ENCODE data around the gene SLC2A8. TPM values are rescaled to one million over a fixed set of nuclear protein-coding genes. Genes with fewer than 3 reads are reported as not detected.
A peak's percentile ranks its signal among the peaks of the same experiment; 100 is the strongest.

SLC2A8 gene
- total RNA-seq, 1 donor from 2014 or later: 3.9 TPM

DNA sequence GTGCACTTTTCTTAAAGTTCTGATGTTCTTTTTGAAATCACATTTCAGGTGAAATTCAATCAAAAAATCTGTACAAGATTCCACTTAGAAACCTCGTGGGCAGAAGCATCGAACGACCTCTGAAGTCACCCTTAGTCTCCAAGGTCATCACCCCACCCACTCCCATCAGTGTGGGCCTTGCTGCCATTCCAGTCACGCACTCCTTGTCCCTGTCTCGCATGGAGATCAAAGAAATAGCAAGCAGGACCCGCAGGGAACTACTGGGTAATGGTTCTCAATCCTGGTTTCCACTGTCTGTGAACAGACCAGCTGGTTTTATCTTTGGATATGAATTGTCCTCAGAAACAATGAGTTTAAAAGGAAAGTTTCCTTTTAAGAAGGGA lies 8.1 kb upstream of the SLC2A8 start:
- peak; percentile 64 for DNase-seq
- intact Hi-C loops (cut with micrococcal nuclease): loop anchor here (1.0 to 2.0 kb wide), 3 partner anchors 7 to 384 kb away; no protein-coding TSS in a partner anchor
- no peaks in the 10 kb centered on the region for H3K9me3 Mint-ChIP-seq
- peak overlapping the region; percentile 62 for H3K4me3 Mint-ChIP-seq
- peak overlapping the region; percentile 78 for H3K27ac Mint-ChIP-seq
- peaks cover 27% of the 10 kb centered on the region for H3K4me1 Mint-ChIP-seq
- H3K36me3 Mint-ChIP-seq (ENCODE audit: low read depth): no peaks in the 10 kb centered on the region
- H3K27me3 Mint-ChIP-seq: peaks cover 65% of the 10 kb centered on the region

GRCh38 chr9:127389381-127390247 lies 7.4 kb upstream of the SLC2A8 start:
- no peak for DNase-seq
- H3K27me3 Mint-ChIP-seq: peaks cover 65% of the 10 kb centered on the region

GRCh38 chr9:127390248-127390545 lies 6.8 kb upstream of the SLC2A8 start:
- intact Hi-C loops (cut with micrococcal nuclease): no loop called here
- H3K4me3 Mint-ChIP-seq: no peak overlapping the region

More at GRCh38 chr9:127389381-127390247, 7.4 kb upstream of the SLC2A8 start:
- no peak overlapping the region for H3K4me3 Mint-ChIP-seq
- no peaks in the 10 kb centered on the region for H3K36me3 Mint-ChIP-seq (ENCODE audit: low read depth)
- peaks cover 27% of the 10 kb centered on the region for H3K4me1 Mint-ChIP-seq
- intact Hi-C loops (cut with micrococcal nuclease): loop anchor here (2.0 kb wide), 1 partner anchor 385 kb away; no protein-coding TSS in a partner anchor
- no peak overlapping the region for H3K27ac Mint-ChIP-seq
- no peaks in the 10 kb centered on the region for H3K9me3 Mint-ChIP-seq

DNA sequence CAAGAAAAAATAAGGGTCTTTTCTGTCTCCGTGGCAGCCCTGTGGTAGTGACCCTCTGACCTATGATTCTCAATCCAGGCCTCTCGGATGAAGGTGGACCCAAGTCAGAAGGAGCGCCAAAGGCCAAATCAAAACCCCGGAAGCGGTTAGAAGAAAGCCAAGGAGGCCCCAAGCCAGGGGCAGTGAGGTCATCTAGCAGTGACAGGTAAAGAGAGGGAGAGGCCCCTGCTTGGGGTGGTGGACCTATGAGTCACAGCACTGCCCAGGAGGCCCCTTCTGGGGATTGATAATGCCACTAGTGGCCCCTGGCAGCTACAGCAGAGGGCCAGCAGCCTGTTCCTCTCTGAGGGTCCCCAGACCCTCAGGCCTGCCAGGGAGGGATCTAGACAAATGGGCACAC lies 6.4 kb upstream of the SLC2A8 start:
- peak overlapping the region; percentile 25 for H3K27ac Mint-ChIP-seq
- H3K4me3 Mint-ChIP-seq: no peak overlapping the region
- no peaks in the 10 kb centered on the region for H3K36me3 Mint-ChIP-seq (ENCODE audit: low read depth)
- DNase-seq: peak; percentile 60
- peaks cover 65% of the 10 kb centered on the region for H3K27me3 Mint-ChIP-seq
- intact Hi-C loops (cut with micrococcal nuclease): no loop called here
- H3K9me3 Mint-ChIP-seq: no peaks in the 10 kb centered on the region
- peaks cover 28% of the 10 kb centered on the region for H3K4me1 Mint-ChIP-seq

More at GRCh38 chr9:127390248-127390545, 6.8 kb upstream of the SLC2A8 start:
- Mint-ChIP-seq H3K27me3 (peaks cover 65% of the 10 kb centered on the region), H3K27ac (no peak overlapping the region), H3K4me1 (peaks cover 27% of the 10 kb centered on the region), H3K9me3 (no peaks in the 10 kb centered on the region), H3K36me3 (ENCODE audit: low read depth) (no peaks in the 10 kb centered on the region)
- no peak for DNase-seq

DNA sequence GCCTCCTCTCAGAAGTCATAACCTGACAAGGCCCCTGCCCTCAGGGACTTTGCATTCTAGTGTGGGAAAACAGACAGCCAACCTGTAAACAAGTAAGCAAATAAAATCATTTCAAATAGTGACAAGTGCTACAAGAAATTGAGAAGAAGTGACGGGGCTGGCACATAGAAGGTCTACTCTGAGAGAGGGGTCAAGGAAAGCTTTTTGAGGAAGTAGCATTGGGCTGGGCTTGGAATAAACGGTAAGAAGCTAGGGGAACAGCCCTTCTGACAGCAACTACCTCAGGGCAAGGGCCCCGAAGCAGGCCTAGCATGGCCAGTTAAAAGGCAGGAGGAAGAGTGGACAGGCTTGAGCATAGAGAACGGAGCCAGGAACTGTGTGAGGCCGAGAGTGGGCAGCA lies 4.8 kb upstream of the SLC2A8 start:
- Mint-ChIP-seq H3K4me1 (peaks cover 31% of the 10 kb centered on the region), H3K36me3 (ENCODE audit: low read depth) (no peaks in the 10 kb centered on the region), H3K9me3 (no peaks in the 10 kb centered on the region), H3K27ac (no peak overlapping the region), H3K27me3 (peaks cover 58% of the 10 kb centered on the region), H3K4me3 (no peak overlapping the region)
- intact Hi-C loops (cut with micrococcal nuclease): no loop called here
- DNase-seq: no peak

GRCh38 chr9:127392976-127393375 lies 4.0 kb upstream of the SLC2A8 start:
- Mint-ChIP-seq H3K27ac (no peak overlapping the region), H3K27me3 (peaks cover 59% of the 10 kb centered on the region), H3K4me3 (no peak overlapping the region), H3K36me3 (ENCODE audit: low read depth) (no peaks in the 10 kb centered on the region), H3K4me1 (peaks cover 28% of the 10 kb centered on the region), H3K9me3 (no peaks in the 10 kb centered on the region)
- DNase-seq: no peak
- intact Hi-C loops (cut with micrococcal nuclease): no loop called here

- no peaks in the 10 kb centered on the region for H3K9me3 Mint-ChIP-seq
- intact Hi-C loops (cut with micrococcal nuclease): no loop called here
- peaks cover 23% of the 10 kb centered on the region for H3K4me1 Mint-ChIP-seq
- H3K36me3 Mint-ChIP-seq (ENCODE audit: low read depth): no peaks in the 10 kb centered on the region
- no peak overlapping the region for H3K4me3 Mint-ChIP-seq
- H3K27me3 Mint-ChIP-seq: peaks cover 62% of the 10 kb centered on the region
- no peak overlapping the region for H3K27ac Mint-ChIP-seq
- no peak for DNase-seq
These were observed 3.3 kb upstream of the SLC2A8 start for GRCh38 chr9:127393645-127394044.

GRCh38 chr9:127395497-127396252 lies 1.3 kb upstream of the SLC2A8 start:
- Mint-ChIP-seq H3K9me3 (no peaks in the 10 kb centered on the region), H3K4me3 (peak overlapping the region; percentile 58), H3K27me3 (peaks cover 65% of the 10 kb centered on the region), H3K4me1 (peaks cover 10% of the 10 kb centered on the region), H3K27ac (peak overlapping the region; percentile 4), H3K36me3 (ENCODE audit: low read depth) (no peaks in the 10 kb centered on the region)
- DNase-seq: peak; percentile 59
- intact Hi-C loops (cut with micrococcal nuclease): loop anchor here (1.0 to 5.0 kb wide), 4 partner anchors 7 to 83 kb away; partner anchors contain the start of genes LRSAM1, RPL12 and ZNF79

GRCh38 chr9:127396253-127396807 lies 639 bp upstream of the SLC2A8 start:
- H3K27ac Mint-ChIP-seq: peak overlapping the region; percentile 4
- H3K4me1 Mint-ChIP-seq: peaks cover 10% of the 10 kb centered on the region
- DNase-seq: no peak
- intact Hi-C loops (cut with micrococcal nuclease): loop anchor here (1.0 to 5.0 kb wide), 4 partner anchors 8 to 84 kb away; partner anchors contain the start of genes LRSAM1, RPL12 and ZNF79
- no peaks in the 10 kb centered on the region for H3K9me3 Mint-ChIP-seq
- peak overlapping the region; percentile 58 for H3K4me3 Mint-ChIP-seq
- peaks cover 68% of the 10 kb centered on the region for H3K27me3 Mint-ChIP-seq
- no peaks in the 10 kb centered on the region for H3K36me3 Mint-ChIP-seq (ENCODE audit: low read depth)

GRCh38 chr9:127397646-127398274 lies 791 bp downstream of the SLC2A8 start:
- Mint-ChIP-seq H3K36me3 (ENCODE audit: low read depth) (no peaks in the 10 kb centered on the region), H3K9me3 (no peaks in the 10 kb centered on the region), H3K4me1 (peaks cover 10% of the 10 kb centered on the region), H3K27me3 (peaks cover 63% of the 10 kb centered on the region), H3K4me3 (peak overlapping the region; percentile 77), H3K27ac (no peak overlapping the region)
- peak; percentile 78 for DNase-seq
- intact Hi-C loops (cut with micrococcal nuclease): loop anchor here (1.0 to 5.0 kb wide), 4 partner anchors 27 to 173 kb away; partner anchors contain the start of genes LRSAM1, RPL12 and ZNF79

GRCh38 chr9:127398275-127398647 lies 1.3 kb downstream of the SLC2A8 start:
- no peak overlapping the region for H3K27ac Mint-ChIP-seq
- peaks cover 10% of the 10 kb centered on the region for H3K4me1 Mint-ChIP-seq
- intact Hi-C loops (cut with micrococcal nuclease): loop anchor here (5.0 kb wide), 1 partner anchor 86 kb away; no protein-coding TSS in a partner anchor
- DNase-seq: no peak
- H3K4me3 Mint-ChIP-seq: peak overlapping the region; percentile 77
- H3K36me3 Mint-ChIP-seq (ENCODE audit: low read depth): no peaks in the 10 kb centered on the region
- H3K9me3 Mint-ChIP-seq: no peaks in the 10 kb centered on the region
- peaks cover 58% of the 10 kb centered on the region for H3K27me3 Mint-ChIP-seq

- intact Hi-C loops (cut with micrococcal nuclease): loop anchor here (5.0 kb wide), 1 partner anchor 87 kb away; no protein-coding TSS in a partner anchor
- H3K4me1 Mint-ChIP-seq: peaks cover 10% of the 10 kb centered on the region
- H3K4me3 Mint-ChIP-seq: peak overlapping the region; percentile 77
- no peaks in the 10 kb centered on the region for H3K36me3 Mint-ChIP-seq (ENCODE audit: low read depth)
- DNase-seq: no peak
- no peak overlapping the region for H3K27ac Mint-ChIP-seq
- peaks cover 53% of the 10 kb centered on the region for H3K27me3 Mint-ChIP-seq
- H3K9me3 Mint-ChIP-seq: no peaks in the 10 kb centered on the region
These were observed 1.9 kb downstream of the SLC2A8 start for GRCh38 chr9:127398715-127399400.
